ENCODE results near the gene HYDIN.

- TF ChIP-seq CTCF (IDR thresholded peaks at IDR 0.05) (no peak), POLR2A (IDR thresholded peaks at IDR 0.05) (no peak)
These were observed 26.9 kb downstream of the HYDIN start for GRCh38 chr16:71203631-71204030.

Measured in heart left ventricle (tissue), 13 donors.